LNCAP (cell line): ENCODE data around the gene MRPL43.

Experiments
- TF ChIP-seq, protein P1 (sequence below): fragments of 450-650 bp; IDR thresholded peaks from 2 replicates; pipeline ENCODE4 v1.5.1; 2017; ENCODE audit warnings: mild to moderate bottlenecking

MRPL43 gene

DNA sequence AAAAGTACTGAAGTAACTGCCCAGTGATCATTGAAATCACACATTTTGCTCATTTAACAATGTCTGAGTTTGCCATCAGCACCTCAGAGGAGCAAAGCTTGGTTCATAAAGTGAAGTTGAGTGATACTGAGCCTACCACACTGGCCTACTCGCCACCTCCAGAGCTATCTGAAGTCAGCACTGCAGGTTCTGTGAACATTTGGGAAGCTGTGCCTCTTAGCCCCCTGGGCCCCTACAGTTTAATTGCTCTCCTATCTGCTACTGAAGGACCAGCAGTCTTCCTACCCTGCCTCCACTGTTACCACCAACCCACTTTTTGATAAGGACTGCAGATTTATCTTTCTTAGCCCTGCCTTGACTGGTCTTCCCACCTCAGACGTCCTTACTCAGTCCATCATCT lies 20.0 kb downstream of the MRPL43 start:
- TF ChIP-seq, protein P1, sequence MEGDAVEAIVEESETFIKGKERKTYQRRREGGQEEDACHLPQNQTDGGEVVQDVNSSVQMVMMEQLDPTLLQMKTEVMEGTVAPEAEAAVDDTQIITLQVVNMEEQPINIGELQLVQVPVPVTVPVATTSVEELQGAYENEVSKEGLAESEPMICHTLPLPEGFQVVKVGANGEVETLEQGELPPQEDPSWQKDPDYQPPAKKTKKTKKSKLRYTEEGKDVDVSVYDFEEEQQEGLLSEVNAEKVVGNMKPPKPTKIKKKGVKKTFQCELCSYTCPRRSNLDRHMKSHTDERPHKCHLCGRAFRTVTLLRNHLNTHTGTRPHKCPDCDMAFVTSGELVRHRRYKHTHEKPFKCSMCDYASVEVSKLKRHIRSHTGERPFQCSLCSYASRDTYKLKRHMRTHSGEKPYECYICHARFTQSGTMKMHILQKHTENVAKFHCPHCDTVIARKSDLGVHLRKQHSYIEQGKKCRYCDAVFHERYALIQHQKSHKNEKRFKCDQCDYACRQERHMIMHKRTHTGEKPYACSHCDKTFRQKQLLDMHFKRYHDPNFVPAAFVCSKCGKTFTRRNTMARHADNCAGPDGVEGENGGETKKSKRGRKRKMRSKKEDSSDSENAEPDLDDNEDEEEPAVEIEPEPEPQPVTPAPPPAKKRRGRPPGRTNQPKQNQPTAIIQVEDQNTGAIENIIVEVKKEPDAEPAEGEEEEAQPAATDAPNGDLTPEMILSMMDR, result no peak

DNA sequence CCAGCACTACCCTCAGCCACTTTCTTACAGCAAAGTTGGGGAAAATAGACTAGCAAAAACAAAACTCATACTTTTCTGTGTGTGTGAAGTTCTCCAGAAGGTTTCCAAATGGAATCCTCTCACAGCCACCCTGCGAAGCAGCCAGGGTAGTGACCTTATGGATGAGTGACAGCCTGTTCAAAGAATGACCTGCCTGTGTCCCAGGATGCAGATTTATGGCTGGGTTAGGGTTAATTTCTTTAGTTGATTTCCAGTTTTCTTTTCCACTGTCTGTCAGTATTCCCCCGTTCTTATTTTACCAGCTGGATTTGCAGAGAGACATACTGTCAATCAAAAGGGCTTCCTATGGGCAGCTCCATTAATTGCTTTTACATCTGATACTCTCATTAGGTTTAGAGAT lies 20.4 kb downstream of the MRPL43 start:
- TF ChIP-seq, protein P1, result no peak

DNA sequence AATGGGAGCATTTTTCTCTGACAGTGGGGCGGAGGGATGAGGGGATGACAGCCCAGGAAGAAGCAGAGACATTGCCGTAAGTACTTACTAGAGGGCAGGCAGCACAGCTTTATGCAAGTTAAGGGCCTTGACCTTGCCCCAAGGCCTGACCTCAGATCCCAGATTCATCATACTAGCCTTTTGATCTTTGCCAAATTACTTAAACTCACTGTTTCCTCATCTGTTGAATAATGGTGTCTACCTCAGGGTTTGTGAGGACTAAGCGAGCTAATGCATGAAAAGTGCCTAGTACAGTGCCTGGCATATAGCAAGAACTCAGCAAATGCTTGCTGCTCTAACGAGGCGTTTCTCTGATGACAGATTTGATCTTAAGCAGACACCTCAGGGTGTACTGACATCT lies 21.5 kb downstream of the MRPL43 start:
- TF ChIP-seq, protein P1, result no peak

DNA sequence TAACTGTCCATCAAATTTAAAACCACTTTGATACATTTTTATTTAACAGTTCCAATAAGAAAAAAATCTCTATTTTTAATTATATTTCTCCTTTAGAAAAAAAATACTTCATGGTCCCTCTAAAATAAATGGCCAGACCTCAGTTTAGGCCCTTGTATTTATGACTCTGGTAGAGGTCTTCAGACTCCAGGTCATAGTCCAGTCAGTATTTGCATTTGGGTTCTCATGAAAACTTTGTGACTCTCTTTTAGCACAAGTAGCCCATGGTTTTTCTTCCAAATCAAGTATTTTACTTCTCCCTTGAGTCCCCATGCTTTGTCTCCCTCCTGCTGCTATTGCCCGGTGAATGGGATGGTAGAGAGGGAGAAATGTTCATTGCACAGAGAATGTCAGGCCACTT lies 23.5 kb downstream of the MRPL43 start:
- TF ChIP-seq, protein P1, result no peak

DNA sequence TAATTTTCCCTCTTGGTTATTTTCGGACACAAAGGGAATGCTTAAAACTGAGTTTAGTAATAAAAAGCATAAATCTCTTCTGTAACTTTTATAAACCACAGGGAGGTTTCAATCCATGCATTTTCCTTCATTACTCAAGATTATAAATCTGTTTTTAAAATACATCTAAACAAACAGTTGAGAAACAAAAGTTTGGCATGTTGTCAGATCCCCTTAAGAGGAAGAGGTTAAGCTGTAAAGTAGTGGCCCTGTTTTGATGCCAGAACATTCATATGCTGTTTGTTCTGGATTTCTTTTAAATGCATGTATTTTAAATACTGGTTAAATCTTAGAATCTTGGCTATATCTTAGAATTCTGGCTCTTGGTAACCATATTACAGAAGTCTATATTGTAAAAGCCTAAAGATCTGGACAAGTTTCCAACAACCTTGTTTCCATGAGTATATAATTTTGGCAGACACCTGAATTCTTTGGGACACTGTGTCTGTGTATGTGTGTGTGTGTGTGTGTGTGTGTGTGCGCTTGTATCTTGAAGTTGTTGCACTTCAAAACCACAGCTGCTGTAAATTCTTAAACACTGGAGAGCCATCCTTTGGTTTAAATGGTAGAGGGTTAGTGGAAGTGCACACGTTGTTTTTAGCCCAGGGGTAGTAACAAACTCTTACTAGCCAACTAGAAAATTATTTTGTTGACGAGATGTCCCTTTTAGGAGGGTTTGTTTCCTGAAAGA lies 24.8 kb downstream of the MRPL43 start:
- TF ChIP-seq, protein P1, result no peak

DNA sequence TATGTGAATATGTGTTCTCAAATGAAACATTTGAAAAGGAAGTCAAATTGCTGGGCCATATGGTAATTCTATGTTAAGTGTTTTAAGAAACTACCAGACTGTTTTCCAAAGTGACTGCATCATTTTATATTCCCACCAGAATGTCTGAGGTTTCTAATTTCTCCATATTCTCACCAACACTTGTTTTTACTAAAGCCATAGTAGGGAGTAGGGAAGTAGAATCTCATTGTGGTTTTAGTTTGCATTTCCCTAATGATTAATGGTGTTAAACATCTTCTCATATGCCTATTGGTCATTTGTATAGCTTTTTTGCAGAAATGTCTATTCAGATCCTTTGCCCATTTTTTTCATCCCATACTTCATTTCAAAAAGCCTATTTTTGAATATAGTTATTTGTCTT lies 27.0 kb downstream of the MRPL43 start:
- TF ChIP-seq, protein P1, result no peak

DNA sequence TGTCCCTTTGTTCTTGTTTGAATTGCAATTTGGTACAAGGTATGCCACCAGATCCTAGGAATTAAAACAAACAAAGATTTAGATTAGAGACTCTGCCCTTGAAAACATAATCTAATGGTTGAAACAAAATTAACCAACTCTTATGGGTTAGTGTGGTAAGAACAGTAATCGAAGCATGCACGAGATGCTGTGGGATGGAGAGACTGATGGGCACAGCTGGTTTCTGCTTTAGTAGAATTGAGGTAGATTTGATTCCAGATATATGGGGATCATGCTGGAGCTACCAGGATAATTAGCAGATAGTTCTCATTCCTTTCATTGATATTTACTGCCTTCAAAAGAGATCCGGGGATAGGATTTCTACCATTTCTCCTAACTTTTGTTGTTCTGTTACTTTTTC lies 38.4 kb downstream of the MRPL43 start:
- TF ChIP-seq, protein P1, result no peak

DNA sequence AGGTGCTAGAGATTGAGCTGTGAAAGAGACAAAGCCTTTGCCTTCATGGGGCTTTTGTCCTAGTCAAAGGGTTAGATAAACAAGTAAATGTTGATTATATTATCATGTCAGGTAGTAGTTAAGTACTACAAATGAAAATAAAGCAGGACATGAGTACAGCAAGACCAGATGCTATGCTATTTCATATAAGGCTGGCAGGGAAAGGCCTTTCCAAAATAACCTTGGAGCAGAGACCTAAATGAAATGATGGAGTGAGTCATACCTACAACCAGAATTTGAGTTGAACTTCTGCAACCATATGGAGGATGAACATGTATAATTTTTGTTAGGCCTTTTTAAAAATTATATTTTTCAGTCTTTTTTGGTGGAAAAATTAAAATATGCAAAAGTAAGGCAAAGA lies 41.5 kb downstream of the MRPL43 start:
- TF ChIP-seq, protein P1, result no peak
